HuH-7.5 (cell line): Measurements from ENCODE around the gene GPR179.

ENCODE experiments used
- DNase-seq: peaks from one replicate; pipeline ENCODE4 v3.0.0; 2011; ENCODE audit warnings: low spot score

The GPR179 gene, protein sequence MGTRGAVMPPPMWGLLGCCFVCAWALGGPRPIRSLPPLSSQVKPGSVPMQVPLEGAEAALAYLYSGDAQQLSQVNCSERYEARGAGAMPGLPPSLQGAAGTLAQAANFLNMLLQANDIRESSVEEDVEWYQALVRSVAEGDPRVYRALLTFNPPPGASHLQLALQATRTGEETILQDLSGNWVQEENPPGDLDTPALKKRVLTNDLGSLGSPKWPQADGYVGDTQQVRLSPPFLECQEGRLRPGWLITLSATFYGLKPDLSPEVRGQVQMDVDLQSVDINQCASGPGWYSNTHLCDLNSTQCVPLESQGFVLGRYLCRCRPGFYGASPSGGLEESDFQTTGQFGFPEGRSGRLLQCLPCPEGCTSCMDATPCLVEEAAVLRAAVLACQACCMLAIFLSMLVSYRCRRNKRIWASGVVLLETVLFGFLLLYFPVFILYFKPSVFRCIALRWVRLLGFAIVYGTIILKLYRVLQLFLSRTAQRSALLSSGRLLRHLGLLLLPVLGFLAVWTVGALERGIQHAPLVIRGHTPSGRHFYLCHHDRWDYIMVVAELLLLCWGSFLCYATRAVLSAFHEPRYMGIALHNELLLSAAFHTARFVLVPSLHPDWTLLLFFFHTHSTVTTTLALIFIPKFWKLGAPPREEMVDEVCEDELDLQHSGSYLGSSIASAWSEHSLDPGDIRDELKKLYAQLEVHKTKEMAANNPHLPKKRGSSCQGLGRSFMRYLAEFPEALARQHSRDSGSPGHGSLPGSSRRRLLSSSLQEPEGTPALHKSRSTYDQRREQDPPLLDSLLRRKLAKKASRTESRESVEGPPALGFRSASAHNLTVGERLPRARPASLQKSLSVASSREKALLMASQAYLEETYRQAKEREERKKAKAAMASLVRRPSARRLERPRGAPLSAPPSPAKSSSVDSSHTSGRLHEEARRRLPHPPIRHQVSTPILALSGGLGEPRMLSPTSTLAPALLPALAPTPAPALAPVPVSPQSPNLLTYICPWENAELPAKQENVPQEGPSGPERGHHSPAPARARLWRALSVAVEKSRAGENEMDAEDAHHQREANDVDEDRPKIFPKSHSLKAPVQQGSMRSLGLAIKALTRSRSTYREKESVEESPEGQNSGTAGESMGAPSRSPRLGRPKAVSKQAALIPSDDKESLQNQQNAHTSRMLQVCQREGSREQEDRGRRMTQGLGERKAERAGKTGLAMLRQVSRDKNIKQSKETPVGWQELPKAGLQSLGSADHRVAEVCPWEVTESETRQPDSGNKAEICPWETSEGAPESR (N-terminal part only)

DNA sequence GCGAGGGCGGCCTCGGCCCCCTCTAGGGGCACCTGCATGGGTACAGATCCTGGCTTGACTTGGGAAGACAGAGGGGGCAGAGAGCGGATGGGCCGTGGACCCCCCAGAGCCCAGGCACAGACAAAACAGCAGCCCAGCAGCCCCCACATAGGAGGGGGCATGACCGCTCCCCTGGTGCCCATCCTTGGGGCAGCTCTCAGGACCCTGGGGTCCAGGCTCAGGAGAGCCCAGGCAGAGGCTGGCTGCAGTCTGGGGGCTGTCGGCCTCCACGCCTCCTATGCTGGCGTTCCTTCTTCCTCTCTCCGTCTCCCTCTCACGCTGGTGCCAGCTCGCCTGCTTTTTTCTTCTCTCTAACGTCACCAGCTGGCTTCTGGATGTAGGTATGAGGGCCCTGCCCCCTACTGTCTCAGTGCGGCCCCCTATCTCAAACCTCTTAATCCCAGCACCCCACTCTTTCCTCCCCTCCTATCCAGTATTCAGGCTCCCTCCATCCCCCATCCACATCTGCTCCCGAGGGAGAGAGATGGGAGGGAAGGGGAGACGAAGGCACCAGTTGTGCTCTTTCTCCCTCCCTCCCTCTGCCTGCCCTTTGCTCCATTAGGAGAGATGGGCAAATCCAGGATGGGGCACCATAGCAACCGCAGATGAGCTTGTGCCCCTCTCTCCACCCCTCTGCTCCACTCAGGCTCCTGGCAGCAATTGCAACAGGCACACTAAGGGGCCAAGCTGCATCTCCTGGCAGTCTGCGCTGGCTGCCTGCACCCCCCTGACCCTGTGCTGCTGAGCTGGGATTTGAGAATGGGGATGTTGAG, at the start of gene GPR179:
Gene GPR179, minus strand, starts transcription at position 349 of the 812 bp plus-strand sequence. Its CDS starts 167 bp downstream, at position 182.
- DNase-seq, result no peak

- DNase-seq, result no peak
These were observed 35.7 kb upstream of the GPR179 start for GRCh38 chr17:38379448-38379847.

DNA sequence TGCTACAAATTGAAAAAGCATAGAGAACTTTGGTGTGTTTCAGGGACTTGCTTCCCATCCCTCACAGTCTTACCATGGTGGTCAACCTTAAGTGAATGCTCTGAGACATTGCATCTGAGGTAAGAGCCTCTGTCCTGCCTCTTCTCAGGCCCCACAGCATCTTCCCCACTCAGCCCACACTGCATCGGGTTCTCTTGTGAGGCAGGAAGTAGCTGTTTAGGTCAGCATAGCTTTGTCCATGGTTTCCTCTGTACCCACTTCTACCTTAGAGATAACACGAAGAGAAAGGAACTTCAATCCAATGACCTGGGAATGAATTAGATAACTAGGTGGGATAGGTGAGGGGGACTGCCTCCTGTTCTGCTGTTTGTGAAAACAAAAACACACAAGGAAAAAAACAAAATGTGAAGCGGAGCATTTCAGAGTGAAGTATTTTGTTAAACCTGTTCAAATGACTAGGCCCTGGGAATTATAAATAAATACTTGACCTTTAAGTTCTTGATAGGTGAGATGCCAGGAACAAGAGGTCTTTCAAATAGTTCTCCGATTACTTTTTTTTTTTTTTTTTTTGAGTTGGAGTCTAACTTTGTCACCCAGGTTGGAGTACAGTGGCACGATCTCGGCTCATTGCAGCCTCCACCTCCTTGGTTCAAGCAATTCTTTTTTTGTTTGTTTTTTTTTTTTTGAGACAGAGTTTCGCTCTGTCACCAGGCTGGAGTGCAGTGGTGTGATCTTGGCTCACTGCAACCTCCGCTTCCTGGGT, 25.5 kb upstream of the GPR179 start:
- DNase-seq, result no peak

GRCh38 chr17:38364741-38365140, 21.0 kb upstream of the GPR179 start:
- DNase-seq, result no peak

GRCh38 chr17:38363016-38363415, 19.3 kb upstream of the GPR179 start:
- no peak for DNase-seq

- no peak for DNase-seq
These were observed 18.1 kb upstream of the GPR179 start for GRCh38 chr17:38361694-38362465.

GRCh38 chr17:38358586-38359513, 15.1 kb upstream of the GPR179 start:
- no peak for DNase-seq

DNA sequence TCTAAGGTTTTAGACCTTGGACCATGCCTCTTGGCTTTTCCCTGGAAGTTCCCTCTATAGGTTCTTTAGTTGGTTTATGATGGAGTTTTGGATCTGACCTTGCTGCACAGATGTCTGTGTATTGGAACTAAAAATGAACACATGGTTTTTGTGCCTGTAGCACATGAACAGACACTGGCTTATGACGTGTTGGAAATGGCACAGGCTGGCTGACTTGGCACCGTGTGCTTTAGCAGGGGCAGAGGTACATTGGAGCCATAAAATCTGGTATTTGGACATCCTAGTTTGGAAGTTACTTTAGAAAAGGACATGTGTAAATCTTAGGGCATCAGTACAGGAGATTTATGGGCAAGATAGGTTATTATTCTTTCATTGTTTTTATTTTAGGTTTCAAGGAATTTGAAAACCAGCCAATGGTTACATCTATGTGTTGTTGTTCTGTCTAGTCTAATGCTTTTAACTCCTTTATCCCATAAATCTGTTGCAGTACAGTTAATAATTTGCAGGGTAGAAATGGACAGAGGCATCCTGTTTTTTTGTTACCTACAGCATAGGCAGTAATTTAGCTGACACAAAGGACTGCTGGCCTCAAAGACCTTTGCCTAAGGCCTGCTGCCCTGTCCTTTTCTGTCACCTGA, 13.8 kb upstream of the GPR179 start:
- DNase-seq, result no peak

- DNase-seq, result no peak
These were observed 11.5 kb upstream of the GPR179 start for GRCh38 chr17:38355251-38355650.

DNA sequence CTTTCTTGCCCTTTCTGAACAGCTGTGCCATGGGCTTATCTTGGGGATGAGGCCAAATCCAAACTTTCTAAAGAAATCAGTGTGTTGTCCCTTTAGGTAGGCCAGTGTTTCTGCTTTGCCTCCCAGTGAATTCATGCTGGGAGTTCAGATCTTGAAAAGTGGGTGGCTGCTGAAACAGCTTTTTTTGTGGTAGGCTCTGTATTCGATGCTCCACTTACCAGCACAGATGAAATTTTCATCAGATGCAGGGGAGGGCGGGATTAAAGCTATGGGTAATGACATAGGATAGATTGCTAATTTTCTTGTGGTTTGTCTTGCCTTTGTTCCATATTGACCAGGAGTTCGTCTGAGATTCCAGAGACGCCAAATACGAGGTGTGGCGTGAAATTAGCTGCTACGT, 10.7 kb upstream of the GPR179 start:
- no peak for DNase-seq

GRCh38 chr17:38353668-38354067, 9.9 kb upstream of the GPR179 start:
- DNase-seq, result no peak

DNA sequence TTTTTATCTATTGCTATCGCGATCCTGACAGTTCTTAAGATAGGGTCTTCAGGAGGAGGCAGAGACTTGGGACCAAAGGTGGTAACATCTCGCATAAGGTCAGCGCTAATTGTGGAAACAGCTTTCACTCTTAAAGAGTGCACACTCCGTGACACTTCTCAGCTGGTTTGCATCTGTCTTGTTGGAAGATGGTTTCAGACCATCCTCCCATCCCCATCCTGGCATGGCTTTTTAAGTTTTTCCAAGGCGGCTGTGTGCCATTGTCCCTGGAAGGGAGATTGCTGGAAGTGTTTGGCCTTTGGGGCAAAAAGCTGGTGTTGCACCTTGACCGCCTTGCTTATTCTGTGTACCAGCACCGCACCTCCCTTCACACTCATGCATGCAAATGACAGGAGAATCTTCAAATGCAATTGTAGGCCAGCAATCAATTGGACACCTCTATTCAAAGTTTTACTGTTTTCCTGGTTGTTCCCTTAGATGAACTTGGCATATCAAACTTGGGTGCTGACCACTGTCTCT, 9.4 kb upstream of the GPR179 start:
- DNase-seq, result no peak

GRCh38 chr17:38352245-38353085, 8.7 kb upstream of the GPR179 start:
- no peak for DNase-seq

DNA sequence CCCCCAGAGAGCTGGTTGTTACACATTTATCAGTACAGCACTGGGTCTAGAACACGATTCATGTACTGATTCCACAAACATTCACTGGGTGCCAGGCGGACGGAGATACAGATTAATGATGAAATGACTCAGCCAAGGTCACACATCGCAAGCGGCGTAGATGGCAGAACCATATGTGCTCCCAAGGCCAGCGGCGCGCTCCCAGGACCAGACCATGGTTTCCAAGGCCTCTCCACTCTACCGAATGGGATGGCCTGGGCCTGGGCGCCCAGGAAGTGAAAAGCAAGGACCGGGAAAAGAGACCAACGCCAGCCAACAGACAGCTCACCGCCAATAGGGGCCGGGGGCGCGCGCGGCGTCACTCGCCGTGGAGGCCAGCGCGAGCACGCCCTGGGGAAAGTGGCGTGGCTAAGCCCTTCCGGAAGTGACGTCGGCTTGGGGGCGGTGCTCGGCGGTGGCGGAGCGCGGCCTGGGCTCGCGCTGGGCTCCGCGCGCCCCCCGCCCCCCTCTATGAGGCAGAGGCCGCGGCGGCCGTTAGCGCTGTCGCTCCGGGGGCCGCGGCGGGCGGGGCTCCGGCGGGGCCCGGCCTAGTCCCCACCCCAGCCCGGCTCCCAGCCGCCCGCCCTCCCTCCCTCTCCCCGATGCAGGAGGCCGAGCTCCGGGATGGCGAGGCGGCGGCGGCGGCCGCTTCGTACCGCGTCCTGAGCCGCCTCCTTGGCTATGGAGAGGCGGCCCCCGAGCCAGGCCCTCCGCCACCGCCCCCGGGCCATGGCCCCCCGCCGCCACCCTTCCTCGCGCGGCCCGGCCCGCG, 7.9 kb upstream of the GPR179 start, which contains the start of gene SOCS7:
Gene SOCS7, plus strand, starts transcription at position 433 of the 811 bp plus-strand sequence. Its CDS starts 209 bp downstream, at position 642.
- DNase-seq, result peak; percentile 75

DNA sequence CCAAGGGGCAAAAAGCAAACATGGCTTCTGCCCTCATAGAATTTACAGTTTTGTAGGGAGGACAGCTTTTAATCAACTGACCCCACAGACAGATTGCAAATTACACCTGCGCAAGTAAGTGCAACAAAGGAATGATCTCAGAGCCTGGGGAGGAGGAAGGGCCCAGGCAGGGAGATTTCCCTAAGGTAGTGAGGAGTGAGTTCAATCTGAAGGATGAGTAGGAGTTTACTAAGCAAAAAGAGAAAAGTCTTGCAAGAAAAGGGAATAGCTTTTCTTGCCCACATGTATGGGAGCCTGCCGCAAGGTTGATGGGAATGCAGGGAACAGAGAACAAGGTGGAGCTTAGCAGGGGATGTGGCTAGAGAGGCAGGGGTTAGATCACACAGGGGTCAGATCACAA, 6.3 kb upstream of the GPR179 start:
- no peak for DNase-seq
